Panc1 (cell line): Measurements from ENCODE around the gene TIGAR. TPM values are rescaled to one million over a fixed set of nuclear protein-coding genes. Genes with fewer than 3 reads are reported as not detected.
A peak's percentile ranks its signal among the peaks of the same experiment; 100 is the strongest.

Experiments used
- ATAC-seq: fragments of 200-7000 bp; cut with Tn5 transposase; 2 replicates; pipeline ENCODE4 v1.9.1; 2020; ENCODE audit warnings: mild to moderate bottlenecking, moderate library complexity
- BruUV-seq: library from RNA; stranded (reverse); fragments of 400-500 nt; replicated peaks from 2 replicates; lab custom pipeline; 2021; lab: Mats Ljungman, UMichigan
- CTCF ChIA-PET: fragments of 300-600 bp; sonication (Branson Sonifier 250); formaldehyde crosslinking; loops from one replicate; lab custom pipeline; 2022; ENCODE audit warnings: antibody characterized with exemption; lab: Charles Lee
- POLR2A ChIA-PET: fragments of 300-600 bp; sonication (Branson Sonifier 250); formaldehyde crosslinking; loops from one replicate; lab custom pipeline; 2022; ENCODE audit warnings: antibody characterized with exemption; lab: Charles Lee
- DNase-seq: peaks from one replicate; pipeline ENCODE4 v3.0.0-alpha.2; 2010; ENCODE audit warnings: low read depth, low spot score
- H3K27ac ChIP-seq: 2 replicates; pipeline ENCODE4 v1.5.1; 2011; ENCODE audit warnings: mild to moderate bottlenecking, low read length, inconsistent platforms
- H3K27me3 ChIP-seq: fragments of 200-500 bp; sonication (Bioruptor generic); 2 replicates; pipeline ENCODE4 v1.6.0; 2014; ENCODE audit warnings: low read length, inconsistent platforms; ENCODE audit not compliant: control insufficient read depth, insufficient read depth
- H3K36me3 ChIP-seq: fragments of 200-500 bp; sonication (Bioruptor generic); 2 replicates; pipeline ENCODE4 v1.5.1; 2014; ENCODE audit warnings: inconsistent platforms, mild to moderate bottlenecking, low read length, moderate library complexity; ENCODE audit not compliant: control insufficient read depth, insufficient read depth
- H3K4me1 ChIP-seq: 2 replicates; pipeline ENCODE4 v1.5.1; 2011; ENCODE audit warnings: inconsistent platforms, mild to moderate bottlenecking, low read length, moderate library complexity; ENCODE audit not compliant: control insufficient read depth, insufficient read depth
- H3K4me3 ChIP-seq, 2 experiments: 2 replicates each; pipeline ENCODE4 v1.5.1; 2011 to 2012; ENCODE audit warnings: low read depth in 2 of 2, low read length in 2 of 2, mild to moderate bottlenecking in 2 of 2, inconsistent platforms in 1 of 2, moderate library complexity in 1 of 2
- H3K9me3 ChIP-seq: fragments of 200-500 bp; sonication (Bioruptor generic); 2 replicates; pipeline ENCODE4 v1.5.1; 2014; ENCODE audit warnings: low read depth, mild to moderate bottlenecking, inconsistent platforms, low read length, moderate library complexity; ENCODE audit not compliant: control insufficient read depth, insufficient read depth
- POLR2AphosphoS5 ChIP-seq: IDR thresholded peaks from 2 replicates; pipeline ENCODE4 v1.6.1; 2012; ENCODE audit warnings: mild to moderate bottlenecking, low read depth, low read length, moderate library complexity
- SIN3A ChIP-seq: IDR thresholded peaks from 2 replicates; pipeline ENCODE4 v1.6.1; 2012; ENCODE audit warnings: low read depth, mild to moderate bottlenecking, low read length, moderate library complexity, borderline replicate concordance; ENCODE audit not compliant: insufficient read depth
- TCF7L2 ChIP-seq: IDR thresholded peaks from 2 replicates; pipeline ENCODE4 v1.6.1; 2011; ENCODE audit warnings: mild to moderate bottlenecking, low read depth, low read length, inconsistent platforms
- in situ Hi-C: cut with HindIII; loops from 2 replicates; pipeline ENCODE4 v1.10.0; 2016; ENCODE audit warnings: low sequenced_read_pairs, low pct_unique_long_range_greater_than_20kb
- intact Hi-C: fragments of 100-400 bp; cut with micrococcal nuclease; formaldehyde crosslinking; loops from one replicate; pipeline ENCODE4 v1.10.0; 2022; ENCODE audit not compliant: unreplicated experiment
- total RNA-seq: library from RNA; stranded (reverse); gene quantifications from one replicate; pipeline ENCODE4 v1.2.1, GENCODE V29; 2021; ENCODE audit not compliant: unreplicated experiment
- TF ChIP-seq, protein P1 (sequence below), 2 experiments: IDR thresholded peaks; 2 replicates each; pipeline ENCODE4 v1.6.1; 2011 to 2012; ENCODE audit warnings: low read depth in 2 of 2, control low read depth in 1 of 2, low read length in 1 of 2, mild to moderate bottlenecking in 1 of 2, moderate library complexity in 1 of 2; ENCODE audit not compliant: insufficient read depth in 1 of 2
- TF ChIP-seq, protein P2 (sequence below): fragments of 450-650 bp; IDR thresholded peaks from 2 replicates; pipeline ENCODE4 v1.5.1; 2017; ENCODE audit warnings: mild to moderate bottlenecking

Gene TIGAR
- total RNA-seq, 1 experiment from 2014 or later: 17.4 TPM

DNA sequence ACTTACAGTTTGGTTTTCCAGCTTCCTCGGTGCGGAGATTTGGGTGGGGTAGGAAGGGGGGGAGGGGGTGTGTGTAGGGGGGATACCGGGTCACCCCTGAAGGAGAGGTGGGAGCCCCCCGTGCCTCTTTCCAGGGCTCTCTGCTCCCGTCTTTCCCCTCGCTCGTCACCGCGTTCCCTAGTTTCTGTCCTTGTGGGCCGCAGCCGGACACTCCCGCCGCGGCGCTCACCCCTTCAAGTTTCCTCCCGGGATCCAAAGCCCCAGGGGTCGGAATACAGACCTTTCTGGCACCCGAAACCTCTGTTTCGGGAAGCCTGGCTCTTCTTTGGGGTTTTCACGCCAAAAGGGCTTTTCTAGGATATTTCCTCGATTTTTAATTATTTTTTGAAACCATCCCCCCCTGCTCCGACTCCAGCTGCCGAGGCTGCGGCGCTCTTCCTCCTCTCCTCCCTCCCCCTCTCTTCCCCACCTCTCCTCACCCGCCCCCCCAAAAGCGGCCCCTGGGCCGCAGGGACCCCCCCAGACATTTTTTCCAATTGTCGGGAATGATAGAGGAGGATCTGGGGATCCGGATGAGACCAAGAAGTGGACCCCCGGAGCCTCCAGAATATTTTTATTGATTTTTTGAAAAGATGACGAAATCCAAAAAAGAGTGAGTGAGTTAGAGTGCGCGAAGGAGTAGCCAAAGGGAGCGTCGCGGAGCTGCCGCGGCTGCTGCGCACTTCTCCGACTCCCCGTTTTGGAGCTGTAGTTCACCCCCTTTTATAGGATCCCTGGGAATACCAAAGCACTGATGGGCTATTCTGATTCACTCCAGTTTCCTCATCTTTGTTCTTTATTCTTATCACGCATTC is 45.8 kb upstream of the TIGAR start:
- no TSS peak for BruUV-seq
- H3K36me3 ChIP-seq: no peaks in the 10 kb centered on the region

DNA sequence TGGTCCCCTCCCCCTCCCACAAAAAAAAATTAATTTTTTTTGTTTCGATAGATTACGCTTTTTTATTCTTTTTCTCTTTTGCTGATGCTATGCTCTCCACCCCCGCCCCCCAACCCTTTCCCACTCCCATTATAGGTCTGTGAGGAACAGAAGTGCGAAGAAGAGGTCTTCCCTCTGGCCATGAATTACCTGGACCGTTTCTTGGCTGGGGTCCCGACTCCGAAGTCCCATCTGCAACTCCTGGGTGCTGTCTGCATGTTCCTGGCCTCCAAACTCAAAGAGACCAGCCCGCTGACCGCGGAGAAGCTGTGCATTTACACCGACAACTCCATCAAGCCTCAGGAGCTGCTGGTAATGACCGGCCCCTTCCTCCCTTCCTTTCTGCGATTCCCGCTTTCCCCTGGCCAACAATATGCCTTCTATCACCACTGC is 45.1 kb upstream of the TIGAR start:
- Histone ChIP-seq H3K27ac (no peak overlapping the region), H3K9me3 (no peaks in the 10 kb centered on the region), H3K36me3 (no peaks in the 10 kb centered on the region), H3K4me1 (no peaks in the 10 kb centered on the region; the same call in 1 of the 2 replicates), H3K4me3 (peak overlapping the region in 1 of 2 experiments; percentile 51; a peak in 2 of 4 replicates), H3K27me3 (peaks cover 17% of the 10 kb centered on the region)
- in situ Hi-C loops (no loop called here), intact Hi-C loops (loop anchor here (2.0 to 10.0 kb wide), 4 partner anchors 171 to 391 kb away; no protein-coding TSS in a partner anchor)
- BruUV-seq: no TSS peak
- ChIA-PET POLR2A (interaction anchor here (0.7 kb wide), 1 partner anchor 27 kb away, joined by 6 read pairs; no protein-coding TSS in a partner anchor), CTCF (interaction anchor here (0.6 to 2.5 kb wide), 2 partner anchors 389 to 391 kb away, joined by 4 to 11 read pairs; no protein-coding TSS in a partner anchor)
- no peak for DNase-seq
- no peak for ATAC-seq
- TF ChIP-seq SIN3A (no peak), POLR2AphosphoS5 (no peak)

More for the DNA sequence above, 45.8 kb upstream of the TIGAR start:
- ATAC-seq (no peak), DNase-seq (no peak)
- peak overlapping the region; percentile 24 to 51 for H3K4me3 ChIP-seq
- no peaks in the 10 kb centered on the region; the same call in 1 of the 2 replicates for H3K4me1 ChIP-seq
- intact Hi-C loops (loop anchor here (10.0 kb wide), 3 partner anchors 170 to 280 kb away; no protein-coding TSS in a partner anchor), in situ Hi-C loops (no loop called here)
- H3K27me3 ChIP-seq: peaks cover 17% of the 10 kb centered on the region
- H3K9me3 ChIP-seq: no peaks in the 10 kb centered on the region
- CTCF ChIA-PET: interaction anchor here (0.6 to 2.5 kb wide), 4 partner anchors 13 to 390 kb away, joined by 3 to 11 read pairs (median 4); no protein-coding TSS in a partner anchor
- TF ChIP-seq SIN3A (no peak), POLR2AphosphoS5 (no peak), TCF7L2 (no peak)
- TF ChIP-seq, protein P1, sequence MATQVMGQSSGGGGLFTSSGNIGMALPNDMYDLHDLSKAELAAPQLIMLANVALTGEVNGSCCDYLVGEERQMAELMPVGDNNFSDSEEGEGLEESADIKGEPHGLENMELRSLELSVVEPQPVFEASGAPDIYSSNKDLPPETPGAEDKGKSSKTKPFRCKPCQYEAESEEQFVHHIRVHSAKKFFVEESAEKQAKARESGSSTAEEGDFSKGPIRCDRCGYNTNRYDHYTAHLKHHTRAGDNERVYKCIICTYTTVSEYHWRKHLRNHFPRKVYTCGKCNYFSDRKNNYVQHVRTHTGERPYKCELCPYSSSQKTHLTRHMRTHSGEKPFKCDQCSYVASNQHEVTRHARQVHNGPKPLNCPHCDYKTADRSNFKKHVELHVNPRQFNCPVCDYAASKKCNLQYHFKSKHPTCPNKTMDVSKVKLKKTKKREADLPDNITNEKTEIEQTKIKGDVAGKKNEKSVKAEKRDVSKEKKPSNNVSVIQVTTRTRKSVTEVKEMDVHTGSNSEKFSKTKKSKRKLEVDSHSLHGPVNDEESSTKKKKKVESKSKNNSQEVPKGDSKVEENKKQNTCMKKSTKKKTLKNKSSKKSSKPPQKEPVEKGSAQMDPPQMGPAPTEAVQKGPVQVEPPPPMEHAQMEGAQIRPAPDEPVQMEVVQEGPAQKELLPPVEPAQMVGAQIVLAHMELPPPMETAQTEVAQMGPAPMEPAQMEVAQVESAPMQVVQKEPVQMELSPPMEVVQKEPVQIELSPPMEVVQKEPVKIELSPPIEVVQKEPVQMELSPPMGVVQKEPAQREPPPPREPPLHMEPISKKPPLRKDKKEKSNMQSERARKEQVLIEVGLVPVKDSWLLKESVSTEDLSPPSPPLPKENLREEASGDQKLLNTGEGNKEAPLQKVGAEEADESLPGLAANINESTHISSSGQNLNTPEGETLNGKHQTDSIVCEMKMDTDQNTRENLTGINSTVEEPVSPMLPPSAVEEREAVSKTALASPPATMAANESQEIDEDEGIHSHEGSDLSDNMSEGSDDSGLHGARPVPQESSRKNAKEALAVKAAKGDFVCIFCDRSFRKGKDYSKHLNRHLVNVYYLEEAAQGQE (IDR thresholded peaks at IDR 0.05; ENCODE audit: insufficient read depth in 1 of 2, low read depth in 2 of 2, low read length in 1 of 2): no peak
- TF ChIP-seq, protein P2, sequence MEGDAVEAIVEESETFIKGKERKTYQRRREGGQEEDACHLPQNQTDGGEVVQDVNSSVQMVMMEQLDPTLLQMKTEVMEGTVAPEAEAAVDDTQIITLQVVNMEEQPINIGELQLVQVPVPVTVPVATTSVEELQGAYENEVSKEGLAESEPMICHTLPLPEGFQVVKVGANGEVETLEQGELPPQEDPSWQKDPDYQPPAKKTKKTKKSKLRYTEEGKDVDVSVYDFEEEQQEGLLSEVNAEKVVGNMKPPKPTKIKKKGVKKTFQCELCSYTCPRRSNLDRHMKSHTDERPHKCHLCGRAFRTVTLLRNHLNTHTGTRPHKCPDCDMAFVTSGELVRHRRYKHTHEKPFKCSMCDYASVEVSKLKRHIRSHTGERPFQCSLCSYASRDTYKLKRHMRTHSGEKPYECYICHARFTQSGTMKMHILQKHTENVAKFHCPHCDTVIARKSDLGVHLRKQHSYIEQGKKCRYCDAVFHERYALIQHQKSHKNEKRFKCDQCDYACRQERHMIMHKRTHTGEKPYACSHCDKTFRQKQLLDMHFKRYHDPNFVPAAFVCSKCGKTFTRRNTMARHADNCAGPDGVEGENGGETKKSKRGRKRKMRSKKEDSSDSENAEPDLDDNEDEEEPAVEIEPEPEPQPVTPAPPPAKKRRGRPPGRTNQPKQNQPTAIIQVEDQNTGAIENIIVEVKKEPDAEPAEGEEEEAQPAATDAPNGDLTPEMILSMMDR: no peak
- POLR2A ChIA-PET: interaction anchor here (0.7 kb wide), 1 partner anchor 27 kb away, joined by 6 read pairs; no protein-coding TSS in a partner anchor
- no peak overlapping the region for H3K27ac ChIP-seq
